HCT116 (cell line): ENCODE measurements around the gene ASPHD2. TPM values are rescaled to one million over a fixed set of nuclear protein-coding genes. Genes with fewer than 3 reads are reported as not detected.

Experiments used
- ATAC-seq: fragments of 200-7000 bp; cut with Tn5 transposase; 2 replicates; pipeline ENCODE4 v1.9.1; 2020; ENCODE audit warnings: mild to moderate bottlenecking, moderate library complexity
- BruUV-seq: library from RNA; stranded (reverse); fragments of 400-500 nt; replicated peaks from 2 replicates; lab custom pipeline; 2021; lab: Mats Ljungman, UMichigan
- CTCF ChIA-PET: fragments of 300-600 bp; sonication (Branson Sonifier 250); formaldehyde crosslinking; loops from one replicate; lab custom pipeline; 2021; ENCODE audit warnings: antibody characterized with exemption; lab: Charles Lee
- POLR2A ChIA-PET: fragments of 300-600, 350-600 bp; sonication (Branson Sonifier 250); formaldehyde crosslinking; loops from one replicate; lab custom pipeline; 2021; ENCODE audit warnings: antibody characterized with exemption; lab: Charles Lee
- RAD21 ChIA-PET, 2 experiments: fragments of 300-600 bp; sonication (Branson Sonifier 250); formaldehyde crosslinking; loops; one replicate each; lab custom pipeline; 2023; ENCODE audit warnings: low total read pairs in 2 of 2; ENCODE audit not compliant: uncharacterized antibody in 2 of 2, unreplicated experiment in 2 of 2, low non-redundant PET in 1 of 2; lab: Charles Lee
- DNase-seq: peaks from one replicate; pipeline ENCODE4 v3.0.0-alpha.2; 2010; ENCODE audit warnings: low read depth, low spot score
- H2AFZ ChIP-seq: fragments of 200-600 bp; shearing (Covaris generic), sonication (generic); 2 replicates; pipeline ENCODE4 v1.6.1; 2017; ENCODE audit warnings: low read depth, mixed run types, mixed read lengths, antibody characterized with exemption, low read length; ENCODE audit not compliant: poor library complexity, severe bottlenecking
- H3K27ac ChIP-seq: 2 replicates; pipeline ENCODE4 v1.5.1; 2012; ENCODE audit warnings: low read depth, low read length
- H3K27me3 ChIP-seq: fragments of 200-600 bp; sonication (generic); 2 replicates; pipeline ENCODE4 v1.6.1; 2016; ENCODE audit warnings: mixed run types, low read length, mixed read lengths; ENCODE audit not compliant: insufficient read depth
- H3K36me3 ChIP-seq, 2 experiments: fragments of 200-500 bp in 1 of 2; fragments of 200-600 bp in 1 of 2; sonication (Bioruptor generic) in 1 of 2; sonication (generic) in 1 of 2; 2 replicates each; pipeline versions ENCODE4 v1.5.1 to v1.6.1; 2014 to 2016; ENCODE audit warnings: low read length in 2 of 2, inconsistent platforms in 1 of 2, mixed read lengths in 1 of 2, mixed run types in 1 of 2; ENCODE audit not compliant: insufficient read depth in 2 of 2, control insufficient read depth in 1 of 2
- H3K4me1 ChIP-seq, 2 experiments: fragments of 200-600 bp in 1 of 2; sonication (generic) in 1 of 2; 2 replicates each; pipeline versions ENCODE4 v1.5.1 to v1.6.1; 2012 to 2017; ENCODE audit warnings: low read length in 2 of 2, inconsistent platforms in 1 of 2, mild to moderate bottlenecking in 1 of 2, mixed read lengths in 1 of 2, mixed run types in 1 of 2, moderate library complexity in 1 of 2; ENCODE audit not compliant: insufficient read depth in 2 of 2, control insufficient read depth in 1 of 2
- H3K4me2 ChIP-seq: fragments of 200-600 bp; sonication (generic); 2 replicates; pipeline ENCODE4 v1.6.1; 2017; ENCODE audit warnings: mixed run types, low read length, mixed read lengths
- H3K4me3 ChIP-seq, 2 experiments: fragments of 200-600 bp in 1 of 2; sonication (generic) in 1 of 2; replicated peaks in 1 of 2; 2 replicates each; pipeline ENCODE4 v1.5.1; 2011 to 2016; ENCODE audit warnings: low read length in 2 of 2, control low read depth in 1 of 2, low read depth in 1 of 2, mild to moderate bottlenecking in 1 of 2, mixed read lengths in 1 of 2, mixed run types in 1 of 2
- H3K79me2 ChIP-seq: fragments of 200-600 bp; sonication (generic); 2 replicates; pipeline ENCODE4 v1.6.1; 2017; ENCODE audit warnings: mild to moderate bottlenecking, mixed run types, low read length, moderate library complexity, mixed read lengths; ENCODE audit not compliant: insufficient read depth
- H3K9ac ChIP-seq: fragments of 200-600 bp; sonication (generic); 2 replicates; pipeline ENCODE4 v1.6.1; 2016; ENCODE audit warnings: low read length, mixed read lengths
- H3K9me2 ChIP-seq: fragments of 200-600 bp; sonication (generic), shearing (Covaris generic); 2 replicates; pipeline ENCODE4 v1.6.1; 2017; ENCODE audit warnings: mixed run types, mild to moderate bottlenecking, moderate library complexity; ENCODE audit not compliant: insufficient read depth
- H3K9me3 ChIP-seq, 2 experiments: fragments of 200-500 bp in 1 of 2; fragments of 200-600 bp in 1 of 2; sonication (Bioruptor generic) in 1 of 2; sonication (generic) in 1 of 2; 2 replicates each; pipeline ENCODE4 v1.6.1; 2014 to 2017; ENCODE audit warnings: low read length in 2 of 2, mixed read lengths in 2 of 2, inconsistent platforms in 1 of 2, low read depth in 1 of 2, mild to moderate bottlenecking in 1 of 2, mixed run types in 1 of 2, moderate library complexity in 1 of 2; ENCODE audit not compliant: control insufficient read depth in 1 of 2, insufficient read depth in 1 of 2
- H4K20me1 ChIP-seq: fragments of 200-600 bp; sonication (generic), shearing (Covaris generic); 2 replicates; pipeline ENCODE4 v1.6.1; 2017; ENCODE audit warnings: mixed run types, mild to moderate bottlenecking, moderate library complexity; ENCODE audit not compliant: insufficient read depth
- CBX3 ChIP-seq: IDR thresholded peaks from 2 replicates; pipeline ENCODE4 v1.6.1; 2012; ENCODE audit warnings: low read depth
- CEBPB ChIP-seq: IDR thresholded peaks from 2 replicates; pipeline ENCODE4 v1.6.1; 2012; ENCODE audit warnings: low read depth
- EGR1 ChIP-seq: IDR thresholded peaks from 2 replicates; pipeline ENCODE4 v1.6.1; 2012; ENCODE audit warnings: low read depth
- ELF1 ChIP-seq: IDR thresholded peaks from 2 replicates; pipeline ENCODE4 v1.6.1; 2012; ENCODE audit warnings: low read depth, borderline replicate concordance
- EZH2 ChIP-seq: fragments of 200-600 bp; sonication (generic); IDR thresholded peaks from 2 replicates; pipeline ENCODE4 v1.6.1; 2017; ENCODE audit warnings: antibody characterized with exemption, mixed run types
- EZH2phosphoT487 ChIP-seq: fragments of 200-600 bp; IDR thresholded peaks from 2 replicates; pipeline ENCODE4 v1.6.1; 2018; ENCODE audit warnings: antibody characterized with exemption, borderline replicate concordance
- POLR2A ChIP-seq: IDR thresholded peaks from 2 replicates; pipeline ENCODE4 v1.7.0; 2011; ENCODE audit warnings: borderline replicate concordance; ENCODE audit not compliant: insufficient read depth, insufficient read length; ENCODE audit errors: extremely low read depth
- RAD21 ChIP-seq: IDR thresholded peaks from 2 replicates; pipeline ENCODE4 v1.6.1; 2012; ENCODE audit warnings: low read depth, mild to moderate bottlenecking
- REST ChIP-seq: IDR thresholded peaks from 2 replicates; pipeline ENCODE4 v1.6.1; 2012; ENCODE audit warnings: low read depth
- SIN3A ChIP-seq: IDR thresholded peaks from 2 replicates; pipeline ENCODE4 v1.6.1; 2012; ENCODE audit warnings: low read depth
- SP1 ChIP-seq: IDR thresholded peaks from 2 replicates; pipeline ENCODE4 v1.6.1; 2012; ENCODE audit warnings: low read depth
- SRF ChIP-seq: IDR thresholded peaks from 2 replicates; pipeline ENCODE4 v1.6.1; 2012; ENCODE audit warnings: low read depth
- TCF7L2 ChIP-seq: IDR thresholded peaks from 2 replicates; pipeline ENCODE4 v1.7.0; 2011; ENCODE audit warnings: borderline replicate concordance, inconsistent platforms; ENCODE audit not compliant: insufficient read depth, insufficient read length; ENCODE audit errors: extremely low read depth
- YY1 ChIP-seq: IDR thresholded peaks from 2 replicates; pipeline ENCODE4 v1.6.1; 2011; ENCODE audit warnings: low read length, low read depth, moderate library complexity, mild to moderate bottlenecking; ENCODE audit not compliant: insufficient replicate concordance; ENCODE audit errors: extremely low read depth
- ZFX ChIP-seq: fragments of 450-650 bp; IDR thresholded peaks from 2 replicates; pipeline ENCODE4 v1.6.1; 2017
- ZNF274 ChIP-seq: fragments of 200-500 bp; sonication (Bioruptor generic); IDR thresholded peaks from 2 replicates; pipeline ENCODE4 v1.6.1; 2014; ENCODE audit warnings: mild to moderate bottlenecking, low read depth, low read length, inconsistent platforms
- intact Hi-C: fragments of 100-400 bp; cut with micrococcal nuclease; formaldehyde crosslinking; loops from 2 replicates; pipeline ENCODE4 v1.10.0; 2022
- total RNA-seq: library from RNA; stranded (reverse); gene quantifications from one replicate; pipeline ENCODE4 v1.2.1, GENCODE V29; 2021; ENCODE audit not compliant: unreplicated experiment
- TF ChIP-seq, protein P1 (sequence below): IDR thresholded peaks from 2 replicates; pipeline ENCODE4 v1.6.1; 2012
- TF ChIP-seq, protein P2 (sequence below): IDR thresholded peaks from 2 replicates; pipeline ENCODE4 v1.6.1; 2012
- TF ChIP-seq, protein P3 (sequence below), 3 experiments: fragments of 200-600 bp in 1 of 3; sonication (generic) in 1 of 3; IDR thresholded peaks in 2 of 3; conservative IDR thresholded peaks in 1 of 3; 2 replicates each; pipeline ENCODE4 v1.5.1; 2012 to 2017; ENCODE audit warnings: low read depth in 2 of 3, low read length in 2 of 3, antibody characterized with exemption in 1 of 3, borderline replicate concordance in 1 of 3, control low read depth in 1 of 3, mild to moderate bottlenecking in 1 of 3, mixed read lengths in 1 of 3, mixed run types in 1 of 3, moderate library complexity in 1 of 3; ENCODE audit not compliant: insufficient read depth in 1 of 3

Gene ASPHD2
- total RNA-seq, 1 experiment from 2014 or later: 4.1 TPM

GRCh38 chr22:26404851-26405421 is 24.1 kb upstream of the ASPHD2 start:
- Histone ChIP-seq H3K27me3 (peaks cover 18% of the 10 kb centered on the region), H3K4me1 (no peaks in the 10 kb centered on the region), H3K36me3 (no peaks in the 10 kb centered on the region), H2AFZ (no peak overlapping the region), H3K4me3 (no peak overlapping the region), H3K9ac (no peak overlapping the region), H3K79me2 (no peaks in the 10 kb centered on the region), H3K27ac (no peak overlapping the region), H3K9me2 (no peaks in the 10 kb centered on the region), H3K9me3 (no peaks in the 10 kb centered on the region), H4K20me1 (no peaks in the 10 kb centered on the region; the same call in 1 of the 2 replicates), H3K4me2 (no peak overlapping the region)
- ChIA-PET POLR2A (no interaction called here), RAD21 (no interaction called here), CTCF (interaction anchor here (0.8 to 1.0 kb wide), 2 partner anchors 56 to 57 kb away, joined by 3 to 4 read pairs; no protein-coding TSS in a partner anchor)
- no peak for ATAC-seq
- TF ChIP-seq, protein P1, sequence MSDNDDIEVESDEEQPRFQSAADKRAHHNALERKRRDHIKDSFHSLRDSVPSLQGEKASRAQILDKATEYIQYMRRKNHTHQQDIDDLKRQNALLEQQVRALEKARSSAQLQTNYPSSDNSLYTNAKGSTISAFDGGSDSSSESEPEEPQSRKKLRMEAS: no peak
- TF ChIP-seq POLR2A (no peak), CBX3 (no peak), RAD21 (no peak), EZH2phosphoT487 (no peak), REST (no peak), ZFX (no peak), SIN3A (no peak), SRF (no peak), CEBPB (no peak), ELF1 (no peak), TCF7L2 (no peak), SP1 (no peak), EZH2 (no peak), YY1 (no peak), EGR1 (no peak), ZNF274 (no peak)
- TF ChIP-seq, protein P2, sequence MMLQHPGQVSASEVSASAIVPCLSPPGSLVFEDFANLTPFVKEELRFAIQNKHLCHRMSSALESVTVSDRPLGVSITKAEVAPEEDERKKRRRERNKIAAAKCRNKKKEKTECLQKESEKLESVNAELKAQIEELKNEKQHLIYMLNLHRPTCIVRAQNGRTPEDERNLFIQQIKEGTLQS: no peak
- TF ChIP-seq, protein P3, sequence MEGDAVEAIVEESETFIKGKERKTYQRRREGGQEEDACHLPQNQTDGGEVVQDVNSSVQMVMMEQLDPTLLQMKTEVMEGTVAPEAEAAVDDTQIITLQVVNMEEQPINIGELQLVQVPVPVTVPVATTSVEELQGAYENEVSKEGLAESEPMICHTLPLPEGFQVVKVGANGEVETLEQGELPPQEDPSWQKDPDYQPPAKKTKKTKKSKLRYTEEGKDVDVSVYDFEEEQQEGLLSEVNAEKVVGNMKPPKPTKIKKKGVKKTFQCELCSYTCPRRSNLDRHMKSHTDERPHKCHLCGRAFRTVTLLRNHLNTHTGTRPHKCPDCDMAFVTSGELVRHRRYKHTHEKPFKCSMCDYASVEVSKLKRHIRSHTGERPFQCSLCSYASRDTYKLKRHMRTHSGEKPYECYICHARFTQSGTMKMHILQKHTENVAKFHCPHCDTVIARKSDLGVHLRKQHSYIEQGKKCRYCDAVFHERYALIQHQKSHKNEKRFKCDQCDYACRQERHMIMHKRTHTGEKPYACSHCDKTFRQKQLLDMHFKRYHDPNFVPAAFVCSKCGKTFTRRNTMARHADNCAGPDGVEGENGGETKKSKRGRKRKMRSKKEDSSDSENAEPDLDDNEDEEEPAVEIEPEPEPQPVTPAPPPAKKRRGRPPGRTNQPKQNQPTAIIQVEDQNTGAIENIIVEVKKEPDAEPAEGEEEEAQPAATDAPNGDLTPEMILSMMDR (IDR thresholded peaks at IDR 0.05 in 2 of 3, conservative IDR thresholded peaks at IDR 0.05 in 1 of 3; ENCODE audit: borderline replicate concordance in 1 of 3, insufficient read depth in 1 of 3, low read depth in 2 of 3, low read length in 2 of 3): no peak
- DNase-seq: no peak
- intact Hi-C loops: no loop called here
- BruUV-seq: no TSS peak
